KMS-11 (cell line): ENCODE data around the gene MYO5C.

Source experiments
- H2AFZ ChIP-seq: fragments of 200-600 bp; sonication (generic); 2 replicates; pipeline ENCODE4 v1.6.1; 2016; ENCODE audit warnings: antibody characterized with exemption, mixed run types, low read depth
- H3K27ac ChIP-seq: fragments of 200-600 bp; sonication (generic); 2 replicates; pipeline ENCODE4 v1.6.1; 2016; ENCODE audit warnings: mild to moderate bottlenecking, mixed run types
- H3K27me3 ChIP-seq: fragments of 200-600 bp; sonication (generic); 2 replicates; pipeline ENCODE4 v1.6.1; 2017; ENCODE audit warnings: mild to moderate bottlenecking, low read depth, mixed run types, moderate library complexity; ENCODE audit not compliant: insufficient read depth
- H3K36me3 ChIP-seq: fragments of 200-600 bp; sonication (generic); 2 replicates; pipeline ENCODE4 v1.6.1; 2017; ENCODE audit warnings: mild to moderate bottlenecking, mixed run types; ENCODE audit not compliant: insufficient read depth
- H3K4me1 ChIP-seq: fragments of 200-600 bp; sonication (generic); 2 replicates; pipeline ENCODE4 v1.6.1; 2016; ENCODE audit warnings: mild to moderate bottlenecking, low read depth, mixed run types; ENCODE audit not compliant: poor library complexity, severe bottlenecking
- H3K4me2 ChIP-seq: fragments of 200-600 bp; sonication (generic); 2 replicates; pipeline ENCODE4 v1.7.0; 2016; ENCODE audit warnings: mild to moderate bottlenecking, mixed run types
- H3K4me3 ChIP-seq: fragments of 200-600 bp; sonication (generic); IDR thresholded peaks from 2 replicates; pipeline ENCODE4 v1.6.1; 2017; ENCODE audit warnings: low read depth, low read length, mixed read lengths; ENCODE audit not compliant: insufficient read depth
- H3K79me2 ChIP-seq: fragments of 200-600 bp; sonication (generic); 2 replicates; pipeline ENCODE4 v1.6.1; 2016; ENCODE audit warnings: low read depth, mixed run types; ENCODE audit not compliant: insufficient read depth
- H3K9ac ChIP-seq: fragments of 200-600 bp; sonication (generic); 2 replicates; pipeline ENCODE4 v1.6.1; 2016; ENCODE audit warnings: mild to moderate bottlenecking, mixed run types
- H4K20me1 ChIP-seq: fragments of 200-600 bp; sonication (generic); 2 replicates; pipeline ENCODE4 v1.6.1; 2016; ENCODE audit warnings: mild to moderate bottlenecking, mixed run types; ENCODE audit not compliant: insufficient read depth
- TF ChIP-seq, protein P1 (sequence below): fragments of 200-600 bp; sonication (generic); conservative IDR thresholded peaks from 2 replicates; pipeline ENCODE4 v1.6.1; 2017; ENCODE audit warnings: low read depth, mild to moderate bottlenecking, antibody characterized with exemption, low read length, moderate library complexity, mixed read lengths

MYO5C gene

DNA sequence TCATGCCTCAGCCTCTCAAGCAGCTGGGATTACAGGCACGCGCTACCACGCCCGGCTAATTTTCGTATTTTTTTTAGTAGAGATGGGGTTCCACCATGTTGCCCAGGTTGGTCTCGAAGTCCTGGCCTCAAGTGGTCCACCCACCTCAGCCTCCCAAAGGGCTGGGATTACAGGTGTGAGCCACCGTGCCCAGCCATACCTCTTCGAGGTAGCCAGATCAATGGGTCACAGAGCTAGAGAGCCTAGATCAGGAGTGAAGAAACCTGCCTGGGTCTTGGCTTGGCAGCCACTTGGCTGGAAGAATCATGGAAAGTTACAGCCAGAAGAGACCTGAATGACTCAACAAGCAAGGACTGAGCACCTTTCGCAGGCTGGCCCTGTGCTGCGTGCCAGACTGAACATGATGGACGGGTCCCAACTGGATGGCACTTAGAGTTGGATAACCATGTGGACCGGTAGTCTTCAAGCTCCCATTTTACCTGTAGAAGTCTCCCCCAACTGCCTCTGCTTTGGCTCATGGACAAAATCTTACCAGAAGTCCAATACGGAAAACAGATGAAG is 134.1 kb downstream of the MYO5C start:
- Histone ChIP-seq H3K36me3 (no peaks in the 10 kb centered on the region), H3K27me3 (no peaks in the 10 kb centered on the region), H3K9ac (no peak overlapping the region), H3K4me1 (peaks cover 7% of the 10 kb centered on the region), H3K27ac (no peak overlapping the region), H2AFZ (no peak overlapping the region), H4K20me1 (no peaks in the 10 kb centered on the region), H3K4me2 (no peak overlapping the region), H3K79me2 (no peaks in the 10 kb centered on the region), H3K4me3 (no peak overlapping the region)
- TF ChIP-seq, protein P1, sequence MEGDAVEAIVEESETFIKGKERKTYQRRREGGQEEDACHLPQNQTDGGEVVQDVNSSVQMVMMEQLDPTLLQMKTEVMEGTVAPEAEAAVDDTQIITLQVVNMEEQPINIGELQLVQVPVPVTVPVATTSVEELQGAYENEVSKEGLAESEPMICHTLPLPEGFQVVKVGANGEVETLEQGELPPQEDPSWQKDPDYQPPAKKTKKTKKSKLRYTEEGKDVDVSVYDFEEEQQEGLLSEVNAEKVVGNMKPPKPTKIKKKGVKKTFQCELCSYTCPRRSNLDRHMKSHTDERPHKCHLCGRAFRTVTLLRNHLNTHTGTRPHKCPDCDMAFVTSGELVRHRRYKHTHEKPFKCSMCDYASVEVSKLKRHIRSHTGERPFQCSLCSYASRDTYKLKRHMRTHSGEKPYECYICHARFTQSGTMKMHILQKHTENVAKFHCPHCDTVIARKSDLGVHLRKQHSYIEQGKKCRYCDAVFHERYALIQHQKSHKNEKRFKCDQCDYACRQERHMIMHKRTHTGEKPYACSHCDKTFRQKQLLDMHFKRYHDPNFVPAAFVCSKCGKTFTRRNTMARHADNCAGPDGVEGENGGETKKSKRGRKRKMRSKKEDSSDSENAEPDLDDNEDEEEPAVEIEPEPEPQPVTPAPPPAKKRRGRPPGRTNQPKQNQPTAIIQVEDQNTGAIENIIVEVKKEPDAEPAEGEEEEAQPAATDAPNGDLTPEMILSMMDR, result no peak

DNA sequence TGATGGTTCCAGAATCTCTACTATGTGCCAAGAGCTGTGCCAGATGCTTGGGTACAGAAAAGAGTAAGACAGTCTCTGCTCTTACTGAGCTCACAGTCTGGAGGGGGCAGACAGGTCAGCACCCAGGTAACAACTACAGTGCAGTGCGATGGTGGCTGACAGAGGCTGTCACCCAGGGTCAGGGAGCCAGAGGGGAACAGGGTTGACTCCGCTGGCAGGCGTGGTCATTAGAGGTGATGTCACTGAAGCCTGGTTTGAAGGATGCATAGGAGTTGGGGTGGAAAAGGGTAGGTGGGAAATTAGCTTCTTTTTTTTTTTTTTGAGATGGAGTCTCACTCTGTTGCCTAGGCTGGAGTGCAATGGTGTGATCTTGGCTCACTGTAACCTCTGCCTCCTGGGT is 136.0 kb downstream of the MYO5C start:
- Histone ChIP-seq H3K79me2 (no peaks in the 10 kb centered on the region), H3K4me3 (no peak overlapping the region), H3K9ac (no peak overlapping the region), H3K4me2 (no peak overlapping the region), H3K27ac (no peak overlapping the region), H3K36me3 (no peaks in the 10 kb centered on the region), H3K4me1 (peaks cover 4% of the 10 kb centered on the region), H3K27me3 (no peaks in the 10 kb centered on the region), H4K20me1 (no peaks in the 10 kb centered on the region), H2AFZ (no peak overlapping the region)
- TF ChIP-seq, protein P1, result no peak

- Histone ChIP-seq H3K79me2 (no peaks in the 10 kb centered on the region), H3K4me3 (no peak overlapping the region), H3K9ac (no peak overlapping the region), H4K20me1 (no peaks in the 10 kb centered on the region), H3K4me2 (no peak overlapping the region), H3K36me3 (no peaks in the 10 kb centered on the region), H3K27me3 (no peaks in the 10 kb centered on the region), H2AFZ (no peak overlapping the region), H3K27ac (no peak overlapping the region), H3K4me1 (no peaks in the 10 kb centered on the region)
- TF ChIP-seq, protein P1, result no peak
Measured at GRCh38 chr15:52158084-52158765, 137.4 kb downstream of the MYO5C start.

DNA sequence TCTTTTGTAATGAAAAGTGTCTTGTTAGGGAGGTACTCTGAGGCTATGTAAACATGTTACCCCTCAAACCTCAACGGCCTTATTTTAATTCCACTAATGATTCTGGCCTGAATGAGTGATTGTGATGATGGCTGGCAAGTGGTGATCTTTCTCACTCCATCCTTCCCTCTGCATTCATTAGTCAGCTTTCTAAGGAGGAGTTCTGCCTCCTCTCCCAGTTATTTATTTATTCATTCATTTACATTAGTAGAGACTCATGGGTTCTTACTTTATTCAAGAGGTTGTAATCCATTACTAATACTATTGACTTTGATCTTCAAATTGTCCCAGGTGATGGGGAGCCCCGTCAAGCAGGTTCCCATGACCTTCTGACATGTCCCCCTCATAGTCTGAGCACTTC is 139.7 kb downstream of the MYO5C start:
- no peaks in the 10 kb centered on the region for H4K20me1 ChIP-seq
- no peak overlapping the region for H3K4me3 ChIP-seq
- no peaks in the 10 kb centered on the region for H3K36me3 ChIP-seq
- no peak overlapping the region for H3K4me2 ChIP-seq
- no peaks in the 10 kb centered on the region for H3K4me1 ChIP-seq
- no peaks in the 10 kb centered on the region for H3K27me3 ChIP-seq
- TF ChIP-seq, protein P1, result no peak
- H3K27ac ChIP-seq, result no peak overlapping the region
- no peak overlapping the region for H2AFZ ChIP-seq
- H3K9ac ChIP-seq, result no peak overlapping the region
- H3K79me2 ChIP-seq, result no peaks in the 10 kb centered on the region
